ENCODE measurements around the gene LRRC28. TPM values are rescaled to one million over a fixed set of nuclear protein-coding genes. Genes with fewer than 3 reads are reported as not detected.

Gene LRRC28
- total and polyA plus RNA-seq, 2 of the 4 experiments (the other 2 are of a cell fraction) = 12.7 to 21.1 TPM

DNA sequence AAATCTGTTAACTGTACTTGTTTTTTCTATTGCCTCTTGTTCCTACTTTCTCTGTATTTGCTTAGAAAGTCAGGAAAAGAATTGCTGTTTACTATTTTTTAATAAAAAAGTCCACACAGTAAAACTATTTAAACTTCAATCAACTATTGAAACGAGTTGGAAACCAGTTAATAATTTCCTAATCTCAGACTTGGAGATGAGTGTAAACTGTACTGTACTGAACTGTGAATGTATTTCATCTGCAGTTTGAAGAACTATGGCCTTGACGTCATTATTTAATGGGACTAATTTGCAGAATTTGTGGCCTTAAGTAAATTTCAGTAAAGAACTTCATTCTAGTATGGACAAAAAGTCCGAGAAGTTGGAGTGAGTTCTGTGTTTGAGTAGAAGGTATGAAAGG is 89.1 kb downstream of the LRRC28 start:
- Histone ChIP-seq H3K4me3 (ENCODE audit: insufficient read depth, low read depth, low read length) (no peak overlapping the region), H2BK20ac (ENCODE audit: low read depth, low read length) (peak overlapping the region; percentile 86), H4K91ac (ENCODE audit: insufficient read depth, low read depth, low read length) (no peak overlapping the region), H3K4me1 (ENCODE audit: control insufficient read depth, insufficient read depth, low read length) (peaks cover 14% of the 10 kb centered on the region), H3K9me3 (ENCODE audit: control insufficient read depth, insufficient read depth, low read length) (no peaks in the 10 kb centered on the region), H3K9ac (ENCODE audit: low read depth, low read length) (no peak overlapping the region), H3K4ac (ENCODE audit: low read depth, low read length) (peak overlapping the region; percentile 74; the same call in 1 of the 2 replicates), H2AK9ac (replicated peaks; ENCODE audit: low read depth, low read length, poor library complexity) (no peak overlapping the region), H2AK5ac (ENCODE audit: low read depth, low read length) (0 out of 2 replicates have a peak overlapping the region, but pooled peaks have one; percentile 28), H3K4me2 (ENCODE audit: low read depth, low read length) (peak overlapping the region; percentile 64; the same call in 1 of the 2 replicates), H2BK15ac (ENCODE audit: low read depth, low read length) (peak overlapping the region; percentile 66; the same call in 1 of the 3 replicates), H3K56ac (ENCODE audit: extremely low read depth, insufficient read depth, low read length) (peak overlapping the region; percentile 21; the same call in 1 of the 2 replicates), H3K27ac (ENCODE audit: insufficient read depth, low read length) (peak overlapping the region; percentile 54; the same call in 1 of the 2 replicates), H3K14ac (replicated peaks; ENCODE audit: low read depth, low read length) (no peak overlapping the region; the same call in 1 of the 2 replicates), H4K5ac (ENCODE audit: low read depth, low read length) (no peak overlapping the region; the same call in 1 of the 2 replicates), H2BK120ac (ENCODE audit: low read depth, low read length) (peak overlapping the region; percentile 90), H3K79me1 (ENCODE audit: low read depth in 1 of 2, low read length in 2 of 2) (peaks cover 0 to 3% of the 10 kb centered on the region in 2 experiments; a peak in 1 of 4 replicates), H2AFZ (replicated peaks; ENCODE audit: low read length, poor library complexity) (no peak overlapping the region), H3K27me3 (ENCODE audit: control insufficient read depth, insufficient read depth, low read length) (no peaks in the 10 kb centered on the region), H4K8ac (ENCODE audit: low read depth in 2 of 2, low read length in 2 of 2) (peak overlapping the region in 1 of 2 experiments; percentile 75; a peak in 2 of 4 replicates), H2BK5ac (ENCODE audit: low read depth, low read length, poor library complexity, severe bottlenecking) (peak overlapping the region; percentile 71), H4K20me1 (ENCODE audit: insufficient read depth, low read length) (no peaks in the 10 kb centered on the region), H3K23ac (ENCODE audit: low read depth, low read length) (peak overlapping the region; percentile 57), H3K36me3 (ENCODE audit: control insufficient read depth, insufficient read depth, low read length) (no peaks in the 10 kb centered on the region), H3K9me1 (ENCODE audit: insufficient read depth, low read length) (peaks cover 14% of the 10 kb centered on the region), H3K18ac (ENCODE audit: low read depth, low read length) (peak overlapping the region; percentile 88; the same call in 1 of the 2 replicates)
- intact Hi-C loops (cut with micrococcal nuclease) (no loop called here), in situ Hi-C loops (cut with MboI; ENCODE audit: low sequenced_read_pairs) (no loop called here), dilution Hi-C loops (cut with HindIII; ENCODE audit: low sequenced_read_pairs, unreplicated experiment) (no loop called here)
- ChIA-PET POLR2A (ENCODE audit: unreplicated experiment) (interaction anchor here (0.6 kb wide), 1 partner anchor 265 kb away, joined by 4 read pairs; no protein-coding TSS in a partner anchor), CTCF (interaction anchor here (1.5 kb wide), 2 partner anchors 16 to 364 kb away, joined by 3 to 6 read pairs; no protein-coding TSS in a partner anchor)
- no TSS peak for BruUV-seq (replicated peaks)
- TF ChIP-seq RAD21 (IDR thresholded peaks at IDR 0.05; ENCODE audit: low read length) (no peak), ELK1 (IDR thresholded peaks at IDR 0.05; ENCODE audit: borderline replicate concordance, low read depth, low read length) (no peak), CEBPB (IDR thresholded peaks at IDR 0.05; ENCODE audit: low read depth, low read length) (no peak)
- DNase-seq (no peak), ATAC-seq (ENCODE audit: low read depth) (no peak)
- WGBS, 2 experiments (ENCODE audit: extremely low coverage in 2 of 2, insufficient read length in 1 of 2) = 100% methylated on average over 2 of the region's 3 CpGs; no CpG with 5 or more reads in 1 of the 2 experiments
